CD4-positive, alpha-beta T cell treated with Interleukin-4 for 4 hours (primary cell): ENCODE measurements around the gene NR1D2.

Source experiments
- DNase-seq: peaks from one replicate; pipeline ENCODE4 v3.0.0-alpha.2; 2020

NR1D2 gene

GRCh38 chr3:23932571-23932970 is 12.5 kb upstream of the NR1D2 start:
- no peak for DNase-seq

GRCh38 chr3:23934253-23934652 is 10.8 kb upstream of the NR1D2 start:
- DNase-seq, result no peak

- no peak for DNase-seq
Measured at GRCh38 chr3:23937296-23937695, 7.8 kb upstream of the NR1D2 start.

- no peak for DNase-seq
Measured at GRCh38 chr3:23938688-23939087, 6.4 kb upstream of the NR1D2 start.

- DNase-seq, result no peak
Measured at GRCh38 chr3:23940775-23941174, 4.3 kb upstream of the NR1D2 start.

GRCh38 chr3:23941440-23941839 is 3.6 kb upstream of the NR1D2 start:
- DNase-seq, result no peak

- no peak for DNase-seq
Measured at GRCh38 chr3:23942546-23942945, 2.5 kb upstream of the NR1D2 start.

GRCh38 chr3:23944007-23944783 is 891 bp upstream of the NR1D2 start:
- DNase-seq, result peak; percentile 1

GRCh38 chr3:23945663-23945912 is 502 bp downstream of the NR1D2 start:
- DNase-seq, result no peak

GRCh38 chr3:23945913-23946687 is 1.0 kb downstream of the NR1D2 start:
- DNase-seq, result peak; percentile 98

GRCh38 chr3:23948761-23949160 is 3.7 kb downstream of the NR1D2 start:
- no peak for DNase-seq

- no peak for DNase-seq
Measured at GRCh38 chr3:23949784-23950183, 4.7 kb downstream of the NR1D2 start.

GRCh38 chr3:23950293-23950692 is 5.2 kb downstream of the NR1D2 start:
- DNase-seq, result no peak

GRCh38 chr3:23952646-23953045 is 7.6 kb downstream of the NR1D2 start:
- no peak for DNase-seq

- DNase-seq, result no peak
Measured at GRCh38 chr3:23953523-23953922, 8.4 kb downstream of the NR1D2 start.

GRCh38 chr3:23954144-23954543 is 9.1 kb downstream of the NR1D2 start:
- no peak for DNase-seq

- no peak for DNase-seq
Measured at GRCh38 chr3:23956701-23957100, 11.6 kb downstream of the NR1D2 start.

- no peak for DNase-seq
Measured at GRCh38 chr3:23959135-23959900, 14.2 kb downstream of the NR1D2 start.

- DNase-seq, result no peak
Measured at GRCh38 chr3:23960649-23961048, 15.6 kb downstream of the NR1D2 start.

- DNase-seq, result no peak
Measured at GRCh38 chr3:23961066-23961465, 16.0 kb downstream of the NR1D2 start.

- no peak for DNase-seq
Measured at GRCh38 chr3:23961913-23962312, 16.8 kb downstream of the NR1D2 start.

GRCh38 chr3:23964537-23965235 is 19.6 kb downstream of the NR1D2 start:
- DNase-seq, result no peak

GRCh38 chr3:23966328-23966727 is 21.2 kb downstream of the NR1D2 start:
- DNase-seq, result no peak
